H9 (cell line): ENCODE results near the gene PTPRN2. TPM values are rescaled to one million over a fixed set of nuclear protein-coding genes. Genes with fewer than 3 reads are reported as not detected.

Experiments
- DNase-seq: peaks from one replicate; pipeline ENCODE4 v3.0.0-alpha.2; 2017
- H2AFZ ChIP-seq: one replicate; pipeline ENCODE4 v1.6.1; 2013; ENCODE audit warnings: mild to moderate bottlenecking, low read length, control low read depth, moderate library complexity
- H2AK5ac ChIP-seq: 2 replicates; pipeline ENCODE4 v1.6.1; 2013; ENCODE audit warnings: low read length, control low read depth, mixed read lengths; ENCODE audit not compliant: insufficient read length
- H2BK120ac ChIP-seq: one replicate; pipeline ENCODE4 v1.6.1; 2013; ENCODE audit warnings: low read depth, mild to moderate bottlenecking, low read length, control low read depth, inconsistent platforms; ENCODE audit not compliant: poor library complexity, severe bottlenecking
- H2BK12ac ChIP-seq: 2 replicates; pipeline ENCODE4 v1.6.1; 2013; ENCODE audit warnings: low read length, control low read depth, mixed read lengths, low read depth; ENCODE audit not compliant: insufficient read length
- H2BK15ac ChIP-seq: 2 replicates; pipeline ENCODE4 v1.6.1; 2013; ENCODE audit warnings: low read depth, low read length, control low read depth
- H2BK20ac ChIP-seq: one replicate; pipeline ENCODE4 v1.6.1; 2013; ENCODE audit warnings: low read depth, mild to moderate bottlenecking, low read length, control low read depth, inconsistent platforms; ENCODE audit not compliant: poor library complexity, severe bottlenecking
- H2BK5ac ChIP-seq: 2 replicates; pipeline ENCODE4 v1.6.1; 2013; ENCODE audit warnings: low read length, control low read depth, mixed read lengths; ENCODE audit not compliant: insufficient read length
- H3K14ac ChIP-seq: 2 replicates; pipeline ENCODE4 v1.6.1; 2013; ENCODE audit warnings: low read length, control low read depth; ENCODE audit not compliant: insufficient read depth
- H3K18ac ChIP-seq: 2 replicates; pipeline ENCODE4 v1.6.1; 2013; ENCODE audit warnings: low read depth, mild to moderate bottlenecking, mixed read lengths, low read length, control low read depth; ENCODE audit not compliant: insufficient read length
- H3K23ac ChIP-seq: 2 replicates; pipeline ENCODE4 v1.6.1; 2013; ENCODE audit warnings: low read length, control low read depth, mixed read lengths, low read depth; ENCODE audit not compliant: insufficient read length
- H3K23me2 ChIP-seq: 2 replicates; pipeline ENCODE4 v1.6.1; 2013; ENCODE audit warnings: low read depth, mild to moderate bottlenecking, mixed read lengths, low read length, control low read depth; ENCODE audit not compliant: insufficient read length, poor library complexity, severe bottlenecking
- H3K27ac ChIP-seq: 2 replicates; pipeline ENCODE4 v1.5.1; 2013; ENCODE audit warnings: low read length, control low read depth, mixed read lengths, low read depth; ENCODE audit not compliant: insufficient read length
- H3K27me3 ChIP-seq: 2 replicates; pipeline ENCODE4 v1.6.1; 2013; ENCODE audit warnings: low read length, control low read depth, inconsistent platforms; ENCODE audit not compliant: insufficient read depth
- H3K4ac ChIP-seq: 2 replicates; pipeline ENCODE4 v1.6.1; 2013; ENCODE audit warnings: low read depth, mild to moderate bottlenecking, control low read depth, inconsistent platforms, low read length, moderate library complexity
- H3K4me1 ChIP-seq: 2 replicates; pipeline ENCODE4 v1.6.1; 2013; ENCODE audit warnings: low read length, control low read depth, inconsistent platforms; ENCODE audit not compliant: insufficient read depth
- H3K4me2 ChIP-seq: 2 replicates; pipeline ENCODE4 v1.6.1; 2013; ENCODE audit warnings: low read length, control low read depth, mixed read lengths; ENCODE audit not compliant: insufficient read length, insufficient read depth
- H3K56ac ChIP-seq: 2 replicates; pipeline ENCODE4 v1.6.1; 2013; ENCODE audit warnings: low read depth, mild to moderate bottlenecking, mixed read lengths, low read length, control low read depth; ENCODE audit not compliant: insufficient read length
- H3K79me1 ChIP-seq: 2 replicates; pipeline ENCODE4 v1.6.1; 2013; ENCODE audit warnings: low read depth, mild to moderate bottlenecking, moderate library complexity, low read length, control low read depth, inconsistent platforms; ENCODE audit not compliant: insufficient read depth, poor library complexity, severe bottlenecking
- H3K79me2 ChIP-seq: 2 replicates; pipeline ENCODE4 v1.6.1; 2013; ENCODE audit warnings: low read length, control low read depth, inconsistent platforms; ENCODE audit not compliant: insufficient read depth
- H3K9ac ChIP-seq: 2 replicates; pipeline ENCODE4 v1.6.1; 2013; ENCODE audit warnings: low read length, control low read depth, mixed read lengths; ENCODE audit not compliant: insufficient read length; ENCODE audit errors: extremely low read depth
- H3K9me3 ChIP-seq: one replicate; pipeline ENCODE4 v1.6.1; 2013; ENCODE audit warnings: low read depth, low read length, inconsistent platforms; ENCODE audit not compliant: control insufficient read depth
- H3T11ph ChIP-seq: one replicate; pipeline ENCODE4 v1.6.1; 2013; ENCODE audit warnings: mild to moderate bottlenecking, low read length, control low read depth, inconsistent platforms
- H4K20me1 ChIP-seq: one replicate; pipeline ENCODE4 v1.6.1; 2013; ENCODE audit not compliant: control insufficient read depth, insufficient read length, insufficient read depth
- H4K5ac ChIP-seq: 2 replicates; pipeline ENCODE4 v1.6.1; 2013; ENCODE audit warnings: low read depth, mild to moderate bottlenecking, mixed read lengths, low read length, control low read depth; ENCODE audit not compliant: insufficient read length
- H4K8ac ChIP-seq: replicated peaks from 2 replicates; pipeline ENCODE4 v1.6.1; 2013; ENCODE audit warnings: low read length, control low read depth, mixed read lengths, low read depth; ENCODE audit not compliant: insufficient read length
- H4K91ac ChIP-seq: 2 replicates; pipeline ENCODE4 v1.6.1; 2013; ENCODE audit warnings: low read depth, mild to moderate bottlenecking, moderate library complexity, mixed read lengths, low read length, control low read depth; ENCODE audit not compliant: insufficient read length
- H3K27ac Mint-ChIP-seq, 3 experiments: 2 replicates in 2 of 3; 3 replicates in 1 of 3; pipeline ENCODE4 v1.8.0; 2020 to 2021; ENCODE audit warnings: mixed read lengths in 3 of 3, mild to moderate bottlenecking in 1 of 3, moderate library complexity in 1 of 3
- H3K27me3 Mint-ChIP-seq: 2 replicates; pipeline ENCODE4 v1.8.0; 2021; ENCODE audit warnings: low read depth, mild to moderate bottlenecking, moderate library complexity, mixed read lengths
- H3K36me3 Mint-ChIP-seq, 3 experiments: 2 replicates in 2 of 3; 3 replicates in 1 of 3; pipeline ENCODE4 v1.8.0; 2020 to 2021; ENCODE audit warnings: low read depth in 3 of 3, mixed read lengths in 3 of 3; ENCODE audit not compliant: insufficient read depth in 1 of 3
- H3K4me1 Mint-ChIP-seq, 2 experiments: 2 replicates each; pipeline ENCODE4 v1.8.0; 2020; ENCODE audit warnings: mixed read lengths in 2 of 2
- H3K4me3 Mint-ChIP-seq, 2 experiments: 2 replicates in 1 of 2; 3 replicates in 1 of 2; pipeline ENCODE4 v1.8.0; 2020 to 2021; ENCODE audit warnings: mild to moderate bottlenecking in 2 of 2, mixed read lengths in 2 of 2, moderate library complexity in 1 of 2
- H3K9me3 Mint-ChIP-seq, 2 experiments: 2 replicates in 1 of 2; 3 replicates in 1 of 2; pipeline ENCODE4 v1.8.0; 2020; ENCODE audit warnings: mild to moderate bottlenecking in 2 of 2, mixed read lengths in 2 of 2, moderate library complexity in 1 of 2
- CTCF ChIP-seq: fragments of 200-600 bp; sonication (generic); conservative IDR thresholded peaks from 3 replicates; pipeline ENCODE4 v1.8.0; 2021; ENCODE audit warnings: antibody characterized with exemption, mild to moderate bottlenecking
- WGBS: extraction: QIAGEN DNeasy Blood & Tissue Kit; methylation state at CpG from one replicate; pipeline ENCODE4 v1.1.7; 2013; ENCODE audit warnings: missing lambda C conversion rate, low lambda C conversion rate, mixed read lengths; ENCODE audit not compliant: insufficient read length; ENCODE audit errors: extremely low coverage; 5-methylcytosine and 5-hydroxymethylcytosine counted together
- total RNA-seq: library from RNA; stranded (reverse); gene quantifications from 2 replicates; pipeline ENCODE4 v1.2.1, GENCODE V29; 2021

PTPRN2 gene
- total RNA-seq, 1 experiment from 2014 or later = 5.2 TPM

- no peak overlapping the region for H3K18ac ChIP-seq
- H2BK5ac ChIP-seq = no peak overlapping the region
- H2AK5ac ChIP-seq = no peak overlapping the region
- no peak overlapping the region for H3T11ph ChIP-seq
- H2AFZ ChIP-seq = no peak overlapping the region
- no peak overlapping the region for H3K14ac ChIP-seq
- no peaks in the 10 kb centered on the region for H3K4me1 ChIP-seq
- H4K5ac ChIP-seq = no peak overlapping the region
- H3K27ac ChIP-seq = no peak overlapping the region
- DNase-seq = no peak
- WGBS = no CpG with 5 or more reads among the region's 6 CpGs
- no peaks in the 10 kb centered on the region for H3K27me3 ChIP-seq
- Mint-ChIP-seq H3K27me3 (peaks cover 17% of the 10 kb centered on the region), H3K36me3 (peaks cover 0 to 1% (median 0%) of the 10 kb centered on the region in 3 experiments; a peak in 1 of 7 replicates), H3K4me3 (no peak overlapping the region), H3K9me3 (no peaks in the 10 kb centered on the region; a peak in 3 of 5 replicates), H3K27ac (no peak overlapping the region), H3K4me1 (no peaks in the 10 kb centered on the region)
- no peak overlapping the region for H2BK12ac ChIP-seq
- no peaks in the 10 kb centered on the region for H3K79me2 ChIP-seq
- no peak overlapping the region for H3K4me2 ChIP-seq
- H2BK20ac ChIP-seq = no peak overlapping the region
- H3K23me2 ChIP-seq = no peaks in the 10 kb centered on the region
- H4K20me1 ChIP-seq = no peaks in the 10 kb centered on the region
- H4K91ac ChIP-seq = no peak overlapping the region
- no peak for TF ChIP-seq CTCF
- H3K9me3 ChIP-seq = no peaks in the 10 kb centered on the region
- H2BK120ac ChIP-seq = no peak overlapping the region
- H3K23ac ChIP-seq = no peak overlapping the region
- no peak overlapping the region for H3K9ac ChIP-seq
- no peaks in the 10 kb centered on the region for H3K79me1 ChIP-seq
- H2BK15ac ChIP-seq = no peak overlapping the region
- no peak overlapping the region for H3K56ac ChIP-seq
- H3K4ac ChIP-seq = no peak overlapping the region
- H4K8ac ChIP-seq = no peak overlapping the region
Measured at GRCh38 chr7:158369290-158369689, 218.3 kb downstream of the PTPRN2 start.
